Cardiac fibroblast (primary cell): ENCODE data around the gene MAB21L4.
A peak's percentile ranks its signal among the peaks of the same experiment; 100 is the strongest.

Experiments
- DNase-seq, 2 donors: peaks; one replicate each; pipeline versions ENCODE4 v3.0.0 to v3.0.0-alpha.2; 2010; ENCODE audit warnings: low read depth in 2 of 2
- H3K4me3 ChIP-seq, 2 donors: replicated peaks in 1 of 2; 1 replicate in 1 of 2; 2 replicates in 1 of 2; pipeline ENCODE4 v1.5.1; 2011; ENCODE audit warnings: low read depth in 2 of 2, low read length in 2 of 2, mild to moderate bottlenecking in 2 of 2, moderate library complexity in 1 of 2
- TF ChIP-seq, protein P1 (sequence below): IDR thresholded peaks from one replicate; pipeline ENCODE4 v1.5.1; 2011; ENCODE audit warnings: low read depth, mild to moderate bottlenecking, low read length, inconsistent platforms

Gene MAB21L4

DNA sequence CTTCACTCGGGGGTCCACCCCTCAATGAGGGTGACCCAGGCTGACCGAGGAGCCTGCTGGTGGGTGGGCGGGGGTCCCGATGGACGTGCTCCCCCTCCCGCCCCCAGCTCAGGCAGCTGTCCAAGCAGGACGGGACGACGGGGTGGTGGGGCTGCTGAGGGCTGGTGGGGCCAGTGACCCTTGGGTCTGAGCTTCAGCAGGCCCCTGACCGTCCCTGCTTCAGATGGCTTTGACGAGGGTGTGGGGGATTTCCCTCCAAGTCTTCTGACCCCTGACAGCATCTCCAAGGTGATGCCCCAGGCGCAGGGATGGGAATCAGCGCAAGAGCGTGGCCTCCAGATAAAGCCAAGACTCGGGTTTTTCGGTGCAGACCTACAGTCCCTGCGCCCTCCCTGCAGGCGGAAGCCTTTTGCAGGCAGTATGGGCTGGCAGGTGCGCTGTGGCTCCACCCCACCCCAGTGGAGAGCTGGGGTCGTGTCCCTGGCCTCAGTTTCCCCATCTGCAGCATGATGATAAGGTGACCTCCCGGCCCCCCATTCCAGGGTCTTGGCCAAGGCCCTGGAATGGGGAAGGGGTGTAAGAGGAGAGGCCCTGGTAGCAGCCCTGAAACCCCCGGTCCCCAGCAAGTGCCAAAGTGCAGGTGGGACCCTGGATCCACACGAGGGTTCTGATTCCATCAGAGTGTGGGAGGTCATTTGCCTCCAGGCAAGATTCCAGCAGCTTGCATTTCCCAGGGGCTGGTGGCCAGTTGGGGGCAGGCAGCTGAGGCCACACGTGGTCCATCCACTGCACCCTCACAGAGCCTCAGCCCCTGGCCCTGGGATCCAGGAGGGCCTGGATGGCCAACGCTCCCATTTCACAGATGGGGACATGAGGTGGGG is 18.9 kb upstream of the MAB21L4 start:
- no peak overlapping the region for H3K4me3 ChIP-seq
- TF ChIP-seq, protein P1, sequence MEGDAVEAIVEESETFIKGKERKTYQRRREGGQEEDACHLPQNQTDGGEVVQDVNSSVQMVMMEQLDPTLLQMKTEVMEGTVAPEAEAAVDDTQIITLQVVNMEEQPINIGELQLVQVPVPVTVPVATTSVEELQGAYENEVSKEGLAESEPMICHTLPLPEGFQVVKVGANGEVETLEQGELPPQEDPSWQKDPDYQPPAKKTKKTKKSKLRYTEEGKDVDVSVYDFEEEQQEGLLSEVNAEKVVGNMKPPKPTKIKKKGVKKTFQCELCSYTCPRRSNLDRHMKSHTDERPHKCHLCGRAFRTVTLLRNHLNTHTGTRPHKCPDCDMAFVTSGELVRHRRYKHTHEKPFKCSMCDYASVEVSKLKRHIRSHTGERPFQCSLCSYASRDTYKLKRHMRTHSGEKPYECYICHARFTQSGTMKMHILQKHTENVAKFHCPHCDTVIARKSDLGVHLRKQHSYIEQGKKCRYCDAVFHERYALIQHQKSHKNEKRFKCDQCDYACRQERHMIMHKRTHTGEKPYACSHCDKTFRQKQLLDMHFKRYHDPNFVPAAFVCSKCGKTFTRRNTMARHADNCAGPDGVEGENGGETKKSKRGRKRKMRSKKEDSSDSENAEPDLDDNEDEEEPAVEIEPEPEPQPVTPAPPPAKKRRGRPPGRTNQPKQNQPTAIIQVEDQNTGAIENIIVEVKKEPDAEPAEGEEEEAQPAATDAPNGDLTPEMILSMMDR, result no peak
- no peak for DNase-seq

DNA sequence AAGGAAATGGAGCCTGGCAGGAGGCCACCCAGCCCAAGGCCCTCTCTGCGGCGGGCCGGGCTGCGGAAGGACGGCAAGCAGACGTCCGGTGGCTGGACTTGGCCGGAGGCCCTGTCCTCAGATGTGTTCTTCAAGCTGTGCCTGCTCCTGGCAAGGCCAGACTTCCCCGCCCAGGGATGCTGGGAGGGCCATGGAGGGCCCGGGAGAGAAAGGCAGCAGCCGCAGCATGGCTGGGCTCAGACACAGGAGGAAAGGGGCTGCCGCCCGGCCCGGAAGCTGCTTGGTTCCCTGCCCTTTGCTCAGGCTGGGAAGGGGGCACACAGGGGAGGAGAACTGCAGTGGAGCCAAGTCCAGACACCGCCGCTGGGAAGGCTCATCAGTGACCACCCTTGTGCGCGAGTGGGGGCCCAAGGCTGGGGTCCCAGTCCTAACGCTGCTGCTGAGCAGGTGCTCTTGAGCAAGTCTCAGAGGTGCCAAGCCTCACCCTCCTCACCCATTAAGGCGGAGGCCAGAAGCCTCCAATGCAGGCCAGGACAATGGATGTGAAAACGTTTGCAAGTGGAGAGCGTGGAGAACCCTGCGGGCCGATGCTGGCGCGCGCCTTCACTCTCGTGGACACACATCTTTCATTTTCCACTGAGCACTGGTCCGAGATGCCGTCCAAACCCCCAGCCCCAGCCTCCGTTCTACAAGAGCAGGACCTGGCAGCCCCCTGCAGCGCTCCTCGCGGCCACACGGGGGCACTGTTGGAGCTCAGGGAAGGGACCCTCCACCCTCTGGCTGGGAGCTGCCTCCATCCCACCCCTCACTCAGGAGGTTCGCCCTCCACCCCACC is 18.1 kb upstream of the MAB21L4 start:
- DNase-seq, result peak; percentile 72 to 90
- H3K4me3 ChIP-seq, result no peak overlapping the region
- TF ChIP-seq, protein P1, result peak; percentile 94

DNA sequence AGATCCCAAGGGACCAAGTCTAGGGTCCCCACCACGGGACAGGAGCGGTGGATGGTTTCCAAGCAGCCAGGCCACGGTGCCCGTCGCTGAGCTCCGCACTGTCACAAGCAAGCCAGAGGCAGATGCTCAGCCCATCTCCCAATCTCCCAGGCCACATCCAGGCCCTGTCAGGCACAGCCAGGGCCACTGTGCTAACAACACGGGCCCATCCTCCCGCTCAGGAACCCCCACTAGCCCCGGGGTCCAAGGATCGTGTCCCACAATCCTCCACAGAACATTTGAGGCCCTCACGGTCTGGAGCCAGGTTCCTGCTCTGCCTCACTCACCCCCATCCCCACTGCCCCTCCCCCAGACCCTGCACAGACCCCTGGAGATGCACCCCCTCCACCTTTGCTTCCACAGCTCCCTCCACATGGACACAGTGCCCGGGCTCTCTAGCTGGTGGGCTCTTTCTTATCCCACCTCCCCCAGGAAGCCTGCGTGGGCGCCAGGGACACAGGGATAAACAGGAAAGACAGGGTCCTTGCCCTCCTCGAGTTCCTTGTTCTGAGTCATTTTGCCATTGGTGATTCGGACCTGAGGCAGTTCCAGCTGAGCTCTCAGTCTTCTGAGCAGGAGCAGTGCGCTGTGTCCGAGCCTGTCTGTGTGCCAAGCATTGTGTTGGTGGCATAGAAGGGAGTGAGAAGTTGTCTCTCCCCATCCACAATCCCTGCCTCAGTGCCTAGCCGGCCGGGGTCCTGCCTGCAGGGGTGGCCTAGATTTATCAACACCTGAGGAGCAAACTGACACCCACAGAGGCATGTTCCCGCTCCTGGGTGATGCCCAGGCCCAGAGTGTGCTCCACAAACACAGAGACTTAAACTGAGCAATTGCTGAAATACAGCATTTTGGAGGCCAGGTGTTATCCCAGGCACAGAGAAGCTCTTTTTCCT is 17.2 kb upstream of the MAB21L4 start:
- TF ChIP-seq, protein P1, result no peak
- DNase-seq, result peak in 1 of 2 donors; percentile 24
- H3K4me3 ChIP-seq, result no peak overlapping the region

DNA sequence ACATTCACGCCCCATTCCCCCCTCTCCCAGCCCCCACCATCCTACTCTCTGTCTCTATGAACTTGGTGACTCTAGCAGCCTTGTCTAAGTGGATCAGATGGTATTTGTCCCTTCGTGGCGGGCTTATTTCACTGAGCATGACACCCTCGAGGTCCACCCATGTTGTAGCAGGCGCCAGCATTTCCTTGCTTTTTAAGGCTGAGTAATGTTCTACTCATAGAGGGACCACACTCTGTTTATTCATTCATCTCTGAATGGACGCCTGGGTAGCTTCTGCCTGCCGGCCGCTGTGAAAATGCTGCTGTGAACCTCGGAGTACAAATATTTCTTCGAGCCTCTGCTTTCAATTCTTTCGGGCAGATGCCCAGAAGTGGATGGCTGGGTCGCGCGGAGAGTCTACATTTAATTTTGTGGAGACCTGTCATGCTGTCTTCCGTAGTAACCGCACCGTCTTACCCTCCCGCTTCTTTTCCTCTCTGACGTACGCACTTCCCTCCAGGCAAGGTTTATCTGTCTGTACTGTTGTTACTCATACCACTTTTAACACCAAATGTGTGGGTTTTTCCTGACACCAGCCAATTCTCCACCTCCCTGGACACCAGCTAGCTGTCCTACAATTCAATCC is 15.8 kb upstream of the MAB21L4 start:
- no peak overlapping the region for H3K4me3 ChIP-seq
- TF ChIP-seq, protein P1, result no peak
- DNase-seq, result peak; percentile 52 to 66

DNA sequence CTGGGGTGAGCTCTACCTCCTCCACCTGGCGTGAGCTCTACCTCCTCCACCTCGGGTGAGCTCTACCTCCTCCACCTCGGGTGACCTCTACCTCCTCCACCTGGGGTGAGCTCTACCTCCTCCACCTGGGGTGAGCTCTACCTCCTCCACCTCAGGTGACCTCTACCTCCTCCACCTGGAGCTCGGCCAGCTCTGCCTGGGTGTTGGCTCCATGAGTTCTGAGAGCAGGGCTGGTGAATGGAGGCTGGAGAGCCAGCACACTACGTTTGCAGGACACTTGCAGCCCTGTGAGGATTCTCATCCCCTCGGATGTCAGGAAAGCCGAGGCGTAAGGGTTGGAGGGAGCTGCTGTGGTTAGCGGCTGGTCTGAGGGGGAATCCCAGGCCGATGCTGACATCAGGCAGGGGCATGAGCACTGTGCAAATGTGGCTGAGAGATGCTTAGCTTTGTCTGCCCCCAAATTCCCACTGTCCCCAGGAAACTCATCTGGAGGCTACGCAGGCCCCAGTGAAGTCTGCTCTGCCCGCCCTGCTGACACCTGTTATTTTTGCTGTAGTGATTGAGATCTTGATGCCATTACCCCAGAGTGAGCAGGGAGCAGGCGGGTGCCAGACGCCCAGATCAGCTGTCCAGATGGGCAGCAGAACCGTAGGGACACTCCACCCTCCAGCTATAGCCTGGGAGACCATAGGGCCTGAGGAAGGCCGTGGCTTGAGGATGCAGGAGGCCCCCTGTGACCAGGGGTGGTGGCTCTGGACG is 13.4 kb upstream of the MAB21L4 start:
- TF ChIP-seq, protein P1, result no peak
- no peak for DNase-seq
- H3K4me3 ChIP-seq, result no peak overlapping the region
